HG03457 (cell line): Measurements from ENCODE around the gene LGALS8.
"Not testable (repeated sequence)": the region's sequence is repeated elsewhere in the genome, so short reads cannot be mapped to it uniquely, and the experiment has no call there.

Experiments
- ATAC-seq: cut with Tn5 transposase; IDR thresholded peaks from one replicate; pipeline ENCODE4 v1.9.1; 2021; ENCODE audit warnings: moderate number of reproducible peaks; ENCODE audit not compliant: unreplicated experiment

Gene LGALS8

DNA sequence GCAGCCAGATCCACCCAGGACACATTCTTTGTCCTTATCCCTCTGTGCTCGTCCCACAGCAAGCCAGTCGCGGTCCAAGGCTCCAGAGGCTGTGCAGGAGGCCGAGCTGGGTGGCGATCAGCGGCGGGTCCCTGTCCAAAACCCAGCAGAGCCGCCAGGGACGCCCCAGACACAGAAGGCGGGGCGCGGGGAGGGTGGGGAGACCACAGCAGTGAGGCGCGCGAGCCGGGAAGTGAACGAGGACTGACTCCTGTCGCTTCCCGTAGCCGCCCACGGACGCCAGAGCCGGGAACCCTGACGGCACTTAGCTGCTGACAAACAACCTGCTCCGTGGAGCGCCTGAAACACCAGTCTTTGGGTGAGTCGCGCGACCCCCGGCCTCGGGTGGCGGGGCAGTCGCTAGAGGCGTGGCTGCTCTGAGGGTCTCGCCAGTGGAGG, at the start of gene LGALS8:
Gene LGALS8, plus strand, starts transcription at position 279 of the 438 bp plus-strand sequence. CDS start 2,089 bp downstream, outside the sequence.
- ATAC-seq = peak; percentile 37

GRCh38 chr1:236476019-236476418, 47.8 kb upstream of the LGALS8 start:
- no peak for ATAC-seq

GRCh38 chr1:236480758-236481436, 42.9 kb upstream of the LGALS8 start:
- ATAC-seq = no peak

DNA sequence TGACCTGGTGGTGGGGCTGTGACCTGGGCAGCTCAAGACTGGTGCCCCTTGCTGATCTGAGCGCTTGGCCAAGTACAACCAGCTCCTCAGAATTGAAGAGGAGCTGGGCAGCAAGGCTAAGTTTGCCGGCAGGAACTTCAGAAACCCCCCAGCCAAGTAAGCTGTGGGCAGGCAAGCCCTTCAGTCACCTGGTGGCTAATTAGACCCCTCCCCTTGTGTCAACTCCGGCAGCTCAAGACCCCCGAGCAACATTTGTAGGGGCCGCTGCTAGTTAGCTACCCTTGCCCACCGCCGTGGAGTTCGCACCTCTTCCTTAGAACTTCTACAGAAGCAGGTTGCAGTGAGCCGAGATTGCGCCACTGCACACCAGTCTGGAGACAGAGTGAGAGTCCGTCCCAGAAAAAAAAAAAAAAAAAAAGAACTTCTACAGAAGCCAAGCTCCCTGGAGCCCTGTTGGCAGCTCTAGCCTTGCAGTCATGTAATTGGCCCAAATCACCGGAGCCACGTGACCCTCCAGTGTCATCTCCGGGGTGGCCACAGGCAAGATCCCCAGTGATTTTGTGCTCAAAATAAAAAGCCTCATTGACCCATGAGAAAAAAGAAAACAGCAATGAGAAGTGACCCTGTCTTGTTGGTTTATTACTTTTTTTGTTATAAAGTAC, 39.3 kb upstream of the LGALS8 start:
- ATAC-seq = no peak

- ATAC-seq = no peak
Measured at GRCh38 chr1:236486356-236487002, 37.3 kb upstream of the LGALS8 start.

GRCh38 chr1:236489161-236489560, 34.6 kb upstream of the LGALS8 start:
- not testable (repeated sequence) for ATAC-seq

- no peak for ATAC-seq
Measured at GRCh38 chr1:236489710-236490377, 33.9 kb upstream of the LGALS8 start.

DNA sequence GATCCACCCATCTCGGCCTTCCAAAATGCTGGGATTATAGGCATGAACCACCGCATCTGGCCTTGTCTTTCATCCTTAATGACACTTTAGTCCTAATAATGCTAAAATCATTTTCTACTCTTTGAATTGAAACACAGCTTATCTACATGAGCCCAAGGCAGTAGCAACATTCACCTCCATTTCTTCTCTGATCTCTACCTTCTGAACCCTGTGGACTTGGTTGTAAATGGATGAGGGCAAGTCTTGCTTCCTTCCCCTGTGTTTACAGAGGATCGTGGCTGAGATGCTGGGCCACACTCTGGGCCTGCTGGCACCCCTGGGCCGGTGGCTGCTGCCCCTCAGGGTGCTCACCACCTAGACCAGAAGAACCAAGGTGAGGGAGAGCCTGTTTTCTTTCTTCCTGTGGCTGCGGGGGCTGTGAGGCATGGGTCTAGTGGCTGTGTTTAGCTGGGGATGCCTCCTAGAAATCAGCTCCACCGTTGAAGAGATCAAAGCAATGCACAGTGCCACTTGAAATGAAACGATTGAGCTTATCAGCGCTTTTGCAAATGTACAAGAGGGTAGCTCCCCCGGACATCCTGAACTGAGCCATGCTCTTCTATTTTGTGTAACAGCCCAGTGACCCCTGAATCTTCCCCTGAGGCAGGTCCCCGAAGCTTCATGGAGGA, 32.2 kb upstream of the LGALS8 start:
- no peak for ATAC-seq

DNA sequence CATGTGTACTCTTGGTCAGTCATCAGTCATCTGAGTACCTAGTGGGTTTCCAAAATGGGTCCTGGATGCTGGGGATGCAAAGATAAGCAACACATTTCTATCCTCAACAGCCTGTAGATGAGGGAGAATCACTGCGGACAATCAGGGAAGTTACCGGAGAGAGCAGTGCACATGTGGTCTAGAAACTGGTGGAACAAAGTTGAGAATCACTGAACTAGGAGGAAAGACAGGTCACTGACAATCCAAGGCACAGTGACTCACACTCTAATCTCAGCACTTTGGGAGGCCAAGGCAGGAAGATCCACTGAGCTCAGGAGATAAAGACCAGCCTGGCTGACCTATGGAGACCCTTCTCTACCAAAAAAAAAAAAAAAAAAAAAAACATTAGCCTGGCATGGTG, 31.4 kb upstream of the LGALS8 start:
- ATAC-seq = no peak

DNA sequence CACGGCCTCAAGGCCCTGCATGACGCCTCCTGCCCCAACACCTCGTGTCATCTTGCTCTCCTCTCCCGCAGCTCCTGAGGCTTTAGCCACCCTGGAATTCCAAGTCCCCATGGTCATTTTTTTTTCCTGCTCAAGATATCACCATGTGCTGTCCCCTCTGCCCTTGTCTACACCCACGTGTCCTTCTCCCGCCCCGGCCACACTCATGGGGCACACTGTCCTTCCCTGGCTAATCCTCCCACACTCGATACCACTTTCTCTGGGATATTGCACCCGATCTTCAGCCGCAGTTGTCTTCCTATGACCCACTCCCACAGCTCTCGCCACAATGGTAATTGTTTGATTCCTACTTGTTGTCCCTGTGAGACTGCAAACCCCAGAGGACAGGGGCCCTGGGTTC, 29.7 kb upstream of the LGALS8 start:
- no peak for ATAC-seq

- no peak for ATAC-seq
Measured at GRCh38 chr1:236494586-236495466, 29.0 kb upstream of the LGALS8 start.

DNA sequence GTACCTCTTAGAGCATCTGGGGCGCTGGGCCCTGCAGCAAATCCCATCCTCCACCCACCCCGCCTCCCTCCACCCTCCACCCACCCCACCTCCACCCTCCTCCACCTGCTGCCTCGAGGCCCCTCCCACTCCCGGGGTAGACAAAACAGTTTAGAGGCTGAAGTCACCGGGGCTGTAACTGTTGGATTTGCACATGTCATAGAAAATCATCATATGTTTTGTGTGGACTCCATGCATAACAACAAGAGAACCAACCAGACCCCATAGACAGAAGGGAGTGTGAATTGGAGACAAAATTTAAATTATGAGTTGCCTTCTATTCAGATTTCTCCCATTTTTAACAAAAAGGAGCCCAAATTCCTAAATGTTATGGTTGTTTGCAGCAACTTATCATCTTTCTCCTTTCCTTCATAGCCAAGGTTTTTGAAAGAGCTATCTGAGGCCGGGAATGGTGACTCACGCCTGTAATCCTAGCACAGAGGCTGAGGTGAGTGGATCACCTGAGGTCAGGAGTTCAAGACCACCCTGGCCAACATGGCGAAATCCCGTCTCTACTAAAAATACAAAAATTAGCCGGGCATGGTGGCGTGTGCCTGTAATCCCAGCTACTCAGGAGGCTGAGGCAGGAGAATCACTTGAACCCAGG, 28.2 kb upstream of the LGALS8 start:
- no peak for ATAC-seq

GRCh38 chr1:236497908-236498307, 25.9 kb upstream of the LGALS8 start:
- no peak for ATAC-seq

- no peak for ATAC-seq
Measured at GRCh38 chr1:236501093-236501492, 22.7 kb upstream of the LGALS8 start.

DNA sequence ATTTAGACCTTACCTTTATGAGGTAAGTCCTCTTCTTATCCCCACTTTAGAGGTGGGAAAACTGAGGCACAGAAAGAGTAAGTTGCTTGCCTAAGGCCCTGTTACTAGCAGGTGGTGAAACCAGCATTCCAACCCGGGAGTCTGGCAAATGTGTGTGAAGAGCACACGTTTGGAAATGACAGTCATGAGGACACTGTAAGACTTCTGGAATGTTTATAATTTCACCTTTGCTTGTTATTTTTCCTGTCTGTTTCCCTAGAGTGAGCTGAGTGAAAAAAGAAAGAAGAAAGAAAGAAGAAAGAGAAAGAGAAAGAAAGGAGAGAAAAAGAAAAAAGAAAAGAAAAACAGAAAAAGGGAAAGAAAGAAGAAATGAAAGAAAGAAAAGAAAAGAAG, 21.2 kb upstream of the LGALS8 start:
- ATAC-seq = no peak

DNA sequence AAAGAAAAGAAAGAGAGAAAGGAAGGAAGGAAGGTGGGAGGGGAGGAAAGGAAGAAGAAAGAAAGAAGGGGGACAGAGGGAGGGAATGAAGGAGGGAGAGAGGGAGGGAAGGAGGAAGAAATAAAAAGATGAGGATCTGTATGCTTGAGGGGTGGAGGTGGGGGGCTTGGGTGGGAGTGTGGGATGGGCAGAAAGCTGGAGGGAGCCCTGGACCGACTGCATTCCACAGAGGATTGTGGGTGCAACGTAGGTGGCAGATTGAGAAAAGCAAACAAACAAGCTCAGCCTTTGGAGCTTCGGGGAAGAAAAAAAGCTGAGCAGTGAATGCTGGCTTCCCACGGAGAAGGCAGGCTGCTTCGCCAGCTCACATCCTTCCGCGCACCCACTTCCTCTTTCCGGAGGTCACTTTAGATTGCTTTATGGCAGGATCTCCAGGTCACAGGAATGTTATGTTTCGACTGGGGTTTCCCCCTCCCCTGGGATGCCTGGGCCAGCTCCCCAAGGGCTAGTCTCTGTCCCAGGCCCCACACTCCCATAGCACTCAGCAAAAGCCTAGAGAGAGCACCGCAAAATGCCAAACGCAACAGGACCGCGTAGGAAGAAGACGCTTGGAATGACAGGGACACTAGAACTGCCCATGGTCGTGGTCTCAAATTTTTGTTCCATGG, 20.7 kb upstream of the LGALS8 start:
- no peak for ATAC-seq

DNA sequence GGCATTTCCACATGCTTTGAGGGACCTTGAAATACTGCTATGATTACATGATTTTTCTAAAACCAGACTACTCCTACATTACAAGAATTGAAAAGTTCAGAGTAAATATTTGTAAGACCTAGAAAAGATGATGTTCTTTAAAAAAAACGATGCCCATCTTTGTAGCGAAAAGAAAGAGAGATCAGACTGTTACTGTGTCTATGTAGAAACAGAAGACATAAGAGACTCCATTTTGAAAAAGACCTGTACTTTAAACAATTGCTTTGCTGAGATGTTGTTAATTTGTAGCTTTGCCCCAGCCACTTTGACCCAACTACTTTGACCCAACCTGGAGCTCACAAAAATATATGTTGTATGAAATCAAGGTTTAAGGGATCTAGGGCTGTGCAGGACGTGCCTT, 19.4 kb upstream of the LGALS8 start:
- ATAC-seq = not testable (repeated sequence)

DNA sequence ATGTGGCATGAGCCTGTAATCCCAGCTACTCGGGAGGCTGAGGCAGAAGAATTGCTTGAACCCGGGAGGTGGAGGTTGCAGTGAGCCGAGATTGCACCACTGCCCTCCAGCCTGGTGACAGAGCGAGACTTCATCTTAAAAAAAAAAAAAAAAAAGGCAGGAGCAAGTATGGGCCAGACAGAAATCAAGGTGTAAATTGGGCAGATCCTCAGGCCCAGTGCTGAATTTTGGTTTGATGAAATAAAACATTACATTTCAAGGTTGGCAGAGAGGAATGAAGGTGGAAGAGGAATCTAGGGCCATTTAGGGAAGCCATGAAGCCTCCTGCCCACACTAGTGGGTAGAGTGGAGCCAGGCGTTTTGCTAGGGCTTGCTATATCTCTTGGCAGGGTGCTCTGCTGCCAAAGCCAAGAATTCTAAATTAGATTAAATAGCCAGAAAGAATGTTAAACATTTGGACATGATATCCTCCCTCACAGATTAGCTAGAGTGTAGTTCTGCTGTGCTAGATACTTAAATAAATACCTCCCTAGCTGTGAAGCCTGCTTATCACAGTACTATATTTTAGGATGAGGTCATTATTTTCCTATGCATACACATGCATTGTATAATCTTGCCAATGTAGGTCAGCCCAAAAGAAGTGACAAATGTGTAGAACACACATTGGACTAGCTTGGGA, 16.6 kb upstream of the LGALS8 start:
- no peak for ATAC-seq
